GDM1 (cell line): Measurements from ENCODE around the gene TEAD3.
"Not testable (repeated sequence)": the region's sequence is repeated elsewhere in the genome, so short reads cannot be mapped to it uniquely, and the experiment has no call there.

Experiments
- DNase-seq: peaks from one replicate; lab custom pipeline; 2025; lab: John Stamatoyannopoulos, UW

Gene TEAD3

DNA sequence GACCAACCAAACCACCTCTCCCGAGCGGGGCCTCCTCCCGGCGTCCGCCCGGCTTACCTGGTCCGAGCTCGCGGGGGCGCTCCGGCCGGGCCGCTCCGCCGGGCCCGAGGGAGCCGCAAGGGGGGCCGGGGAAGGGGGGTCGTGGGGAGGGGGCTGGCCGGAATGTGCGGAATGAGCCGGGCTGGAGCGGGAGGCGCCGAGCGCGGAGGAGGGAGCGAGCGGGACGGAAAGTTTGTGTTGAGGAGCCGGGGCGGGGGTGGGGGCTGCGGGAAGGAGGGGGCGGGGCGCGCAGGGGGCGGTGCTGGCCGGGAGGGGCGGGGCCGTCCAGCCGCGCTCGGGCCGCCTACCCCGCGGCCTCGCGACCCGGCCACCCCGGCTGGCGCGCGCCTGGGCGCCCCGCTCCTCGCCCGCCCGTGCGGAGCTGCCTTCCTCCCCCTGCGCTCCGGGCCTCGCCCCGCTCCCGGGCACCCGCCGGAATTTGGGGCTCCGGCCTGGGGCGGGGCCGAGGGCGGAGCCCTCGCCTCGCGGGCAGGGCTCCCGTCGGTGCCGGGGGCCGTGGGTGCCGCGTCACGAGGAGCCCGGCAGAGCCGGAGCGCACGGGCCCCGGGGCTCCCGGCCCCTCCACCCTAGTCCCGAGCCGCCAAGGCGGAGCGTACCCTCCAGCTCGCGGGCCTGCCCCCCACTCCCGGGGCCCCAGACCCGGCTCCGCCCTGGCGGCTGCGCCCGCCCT lies at the start of gene TEAD3:
Gene TEAD3, minus strand, starts transcription at position 239 of the 730 bp plus-strand sequence.
- DNase-seq, result no peak

DNA sequence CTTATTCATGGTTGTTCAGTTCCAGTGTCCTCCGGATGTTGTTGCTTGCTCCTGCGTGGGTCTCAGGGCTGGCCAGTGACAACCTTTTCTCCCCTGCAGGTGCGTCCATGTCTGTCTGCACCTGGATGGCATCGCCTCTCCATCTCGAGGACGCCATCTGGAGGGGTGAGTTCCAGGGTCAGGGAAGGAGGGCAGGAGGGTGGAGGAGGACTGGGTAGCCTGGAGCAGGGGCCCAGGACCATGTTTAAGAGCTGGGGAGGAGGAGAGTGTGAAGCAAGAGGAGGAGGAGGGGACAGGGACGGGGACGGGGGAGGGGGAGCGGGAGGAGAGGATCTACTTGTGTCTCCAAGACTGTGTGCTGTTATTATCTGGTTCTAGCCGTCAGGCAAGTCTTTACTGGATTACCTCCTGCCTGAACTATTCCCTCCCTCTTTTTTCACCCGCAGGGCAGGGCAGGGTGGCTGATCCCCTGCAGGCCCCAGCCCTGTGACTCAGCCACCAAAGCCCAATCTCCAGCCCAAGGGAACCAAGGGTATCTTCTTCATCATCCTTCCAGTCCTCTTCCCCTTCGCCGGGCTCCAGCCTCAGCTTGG lies 48.0 kb upstream of the TEAD3 start:
- DNase-seq, result no peak

DNA sequence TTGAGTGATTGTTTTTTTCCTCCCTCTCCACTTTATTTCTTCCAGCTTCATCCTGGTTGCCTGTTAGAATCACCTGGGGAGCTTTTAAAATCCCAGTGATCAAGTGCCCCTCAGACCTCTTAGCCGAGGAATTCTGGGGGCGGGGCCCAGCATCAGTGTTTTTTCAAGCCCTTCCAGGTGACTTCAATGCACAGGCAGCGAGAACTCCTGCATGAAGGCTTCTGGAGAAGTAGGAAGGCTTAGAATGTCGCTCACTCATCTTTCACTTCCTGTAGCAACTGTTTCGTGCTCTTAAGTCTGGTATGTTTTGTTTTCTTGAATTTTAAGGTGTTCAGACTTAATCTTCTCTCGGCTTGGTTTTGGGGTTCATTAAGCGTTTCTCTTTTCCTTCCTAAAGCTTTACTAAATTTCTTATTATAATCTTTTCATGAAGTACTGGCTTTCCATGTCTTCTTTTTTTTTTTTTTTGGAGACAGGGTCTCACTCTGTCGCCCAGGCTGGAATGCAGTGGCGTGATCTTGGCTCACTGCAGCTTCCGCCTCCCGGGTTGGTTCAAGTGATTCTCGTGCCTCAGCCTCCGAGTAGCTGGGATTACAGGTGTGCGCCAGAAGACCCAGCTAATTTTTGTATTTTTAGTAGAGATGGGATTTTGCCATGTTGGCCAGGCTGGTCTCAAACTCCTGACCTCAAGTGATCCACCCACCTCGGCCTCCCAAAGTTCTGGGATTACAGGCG lies 46.7 kb upstream of the TEAD3 start:
- DNase-seq, result no peak

DNA sequence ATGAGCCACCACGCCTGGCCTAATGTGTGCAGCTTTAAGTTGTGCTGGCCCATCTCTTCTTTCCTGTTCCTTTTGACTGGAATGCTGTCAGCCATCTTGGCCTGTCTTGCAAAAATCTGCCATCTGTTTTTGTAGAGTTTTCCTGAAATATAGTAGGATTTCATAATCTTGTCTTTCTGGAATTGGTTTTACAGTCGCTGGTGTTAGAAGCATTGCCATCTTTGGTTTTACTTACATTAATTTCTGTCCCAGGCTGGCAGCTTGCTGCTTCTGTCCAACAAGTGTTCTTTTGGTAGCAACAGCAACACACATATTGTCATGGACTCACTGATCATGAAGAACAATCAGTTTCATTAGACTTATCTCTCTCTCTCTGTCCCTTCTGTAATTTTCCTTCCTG lies 45.0 kb upstream of the TEAD3 start:
- no peak for DNase-seq

DNA sequence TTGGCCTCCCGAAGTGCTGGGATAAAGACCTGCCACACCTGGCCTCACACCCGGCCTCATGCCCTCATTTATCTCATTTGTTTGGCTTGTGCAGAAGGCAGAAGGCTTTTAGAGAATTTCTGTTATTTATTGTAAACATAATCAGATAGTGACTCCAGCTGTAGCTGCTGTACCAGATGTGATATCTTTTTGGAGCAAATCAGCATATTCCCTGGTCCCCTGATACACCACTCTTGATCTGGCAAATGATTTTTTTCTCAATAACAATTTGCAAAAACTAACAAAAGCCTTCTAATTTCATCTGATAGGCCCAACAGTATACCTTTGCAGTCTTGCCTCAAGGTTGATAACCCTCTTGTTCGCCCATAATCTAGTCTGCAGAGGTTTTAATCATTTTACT lies 42.3 kb upstream of the TEAD3 start:
- no peak for DNase-seq

DNA sequence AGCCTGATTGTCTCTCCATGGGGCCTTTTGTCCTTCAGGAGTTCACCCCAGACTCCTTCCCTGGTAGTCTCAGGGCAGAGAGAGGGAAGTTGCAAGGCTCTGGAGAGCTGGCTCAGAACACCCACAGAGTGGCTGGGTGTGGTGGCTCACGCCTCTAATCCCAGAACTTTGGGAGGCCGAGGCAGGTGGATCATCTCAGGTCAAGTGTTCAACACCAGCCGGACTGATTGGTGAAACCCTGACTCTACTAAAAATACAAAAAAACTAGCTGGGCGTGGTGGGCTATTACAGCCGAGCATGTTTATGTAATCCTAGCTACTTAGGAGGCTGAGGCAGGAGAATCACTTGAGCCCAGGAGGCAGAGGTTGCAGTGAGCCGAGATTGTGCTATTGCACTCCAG lies 39.0 kb upstream of the TEAD3 start:
- not testable (repeated sequence) for DNase-seq

DNA sequence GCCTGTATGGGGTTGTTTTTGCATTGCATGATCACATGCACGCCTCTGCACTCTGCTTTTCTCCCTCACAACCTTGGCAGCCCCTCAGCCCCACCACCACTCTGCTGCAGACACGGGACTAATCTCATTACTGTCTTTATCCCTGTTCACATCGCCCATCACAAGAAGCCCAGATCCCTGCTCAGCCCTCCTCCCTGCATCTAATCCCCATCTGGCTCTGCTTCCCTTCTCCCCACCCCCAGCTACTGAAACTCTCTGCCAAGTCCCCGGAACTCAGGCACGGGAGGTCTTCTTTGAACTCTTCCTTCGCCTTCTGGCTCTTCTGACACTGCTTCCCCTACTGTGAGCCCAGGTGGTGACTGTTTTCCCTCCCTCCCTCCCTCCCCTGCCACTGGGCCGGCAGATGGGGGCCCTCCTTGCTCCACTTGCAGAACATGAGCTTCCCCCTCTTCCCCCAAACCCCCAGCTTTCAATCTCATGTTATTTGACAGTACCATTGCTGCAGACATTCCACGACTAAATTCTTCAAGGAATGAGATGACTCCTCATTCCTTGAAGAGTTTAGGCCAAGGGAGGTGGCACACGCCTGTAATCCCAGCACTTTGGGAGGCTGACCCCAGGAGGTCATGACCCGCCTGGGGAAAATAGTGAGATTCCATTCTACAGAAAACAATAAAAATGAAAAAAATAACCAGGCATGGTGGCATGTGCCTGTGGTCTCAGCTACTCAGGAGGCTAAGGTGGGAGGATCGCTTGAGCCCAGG lies 37.7 kb upstream of the TEAD3 start:
- DNase-seq, result no peak

DNA sequence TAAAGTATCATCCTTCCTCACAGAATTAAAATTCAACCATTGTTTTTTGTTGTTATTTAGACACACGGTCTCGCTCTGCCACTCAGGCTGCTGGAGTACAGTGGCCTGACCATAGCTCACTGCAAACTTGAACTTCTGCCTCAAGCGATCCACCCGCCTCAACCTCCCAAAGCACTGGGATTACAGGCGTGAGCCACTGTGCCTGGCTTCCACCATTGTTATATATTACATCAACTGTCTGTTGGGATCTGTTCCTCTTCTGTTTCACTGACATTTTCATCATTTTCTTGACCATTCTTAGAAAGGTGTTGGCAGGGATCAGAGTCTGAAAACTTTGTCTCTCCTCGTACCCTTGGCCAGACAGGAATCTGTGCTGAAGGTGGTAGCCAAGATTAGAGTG lies 37.1 kb upstream of the TEAD3 start:
- no peak for DNase-seq

DNA sequence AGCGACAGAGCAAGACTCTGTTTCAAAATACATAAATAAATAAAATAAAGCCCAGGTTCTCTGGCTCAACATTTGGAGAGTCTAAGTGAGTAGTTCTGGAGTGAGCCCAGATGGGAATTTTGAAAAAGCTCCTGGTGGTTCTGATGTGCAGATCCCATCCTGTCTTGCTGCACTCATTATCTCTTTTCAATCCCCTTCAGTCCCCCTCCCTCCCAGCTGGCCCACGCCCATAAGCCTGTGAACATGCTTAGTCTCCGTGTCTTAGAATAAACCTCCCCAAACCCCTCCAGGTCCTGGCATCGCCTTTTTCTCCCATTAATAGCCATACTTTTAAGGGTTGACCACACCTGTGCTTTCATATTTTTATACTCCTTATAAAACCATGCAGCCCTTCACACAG lies 35.2 kb upstream of the TEAD3 start:
- no peak for DNase-seq

DNA sequence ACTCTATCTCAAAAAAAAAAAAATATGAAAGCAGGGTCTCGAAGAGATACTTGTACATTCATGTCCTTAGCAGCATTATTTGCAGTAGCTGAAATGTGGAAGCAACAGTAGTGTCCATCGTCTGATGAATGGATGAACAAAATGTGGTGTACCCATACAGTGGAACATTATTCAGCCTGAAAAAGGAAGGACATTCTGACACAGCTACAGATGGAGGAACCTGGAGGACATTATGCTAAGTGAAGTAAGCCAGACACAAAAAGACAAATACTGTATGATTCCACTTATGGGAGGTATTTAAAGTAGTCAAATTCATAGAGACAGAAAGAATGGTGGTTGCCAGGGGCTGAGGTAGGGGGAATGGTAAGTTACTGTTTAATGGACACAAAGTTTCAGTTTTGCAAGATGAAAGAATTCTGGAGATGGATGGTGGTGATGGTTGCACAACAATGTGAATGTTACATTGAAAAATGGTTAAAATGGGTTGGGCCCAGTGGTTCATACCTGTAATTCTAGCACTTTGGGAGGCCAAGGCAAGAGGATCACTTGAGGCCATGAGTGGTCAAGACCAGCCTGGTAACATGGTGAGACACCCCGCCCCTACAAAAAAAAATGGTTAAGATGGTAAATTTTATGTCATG lies 27.6 kb upstream of the TEAD3 start:
- no peak for DNase-seq

DNA sequence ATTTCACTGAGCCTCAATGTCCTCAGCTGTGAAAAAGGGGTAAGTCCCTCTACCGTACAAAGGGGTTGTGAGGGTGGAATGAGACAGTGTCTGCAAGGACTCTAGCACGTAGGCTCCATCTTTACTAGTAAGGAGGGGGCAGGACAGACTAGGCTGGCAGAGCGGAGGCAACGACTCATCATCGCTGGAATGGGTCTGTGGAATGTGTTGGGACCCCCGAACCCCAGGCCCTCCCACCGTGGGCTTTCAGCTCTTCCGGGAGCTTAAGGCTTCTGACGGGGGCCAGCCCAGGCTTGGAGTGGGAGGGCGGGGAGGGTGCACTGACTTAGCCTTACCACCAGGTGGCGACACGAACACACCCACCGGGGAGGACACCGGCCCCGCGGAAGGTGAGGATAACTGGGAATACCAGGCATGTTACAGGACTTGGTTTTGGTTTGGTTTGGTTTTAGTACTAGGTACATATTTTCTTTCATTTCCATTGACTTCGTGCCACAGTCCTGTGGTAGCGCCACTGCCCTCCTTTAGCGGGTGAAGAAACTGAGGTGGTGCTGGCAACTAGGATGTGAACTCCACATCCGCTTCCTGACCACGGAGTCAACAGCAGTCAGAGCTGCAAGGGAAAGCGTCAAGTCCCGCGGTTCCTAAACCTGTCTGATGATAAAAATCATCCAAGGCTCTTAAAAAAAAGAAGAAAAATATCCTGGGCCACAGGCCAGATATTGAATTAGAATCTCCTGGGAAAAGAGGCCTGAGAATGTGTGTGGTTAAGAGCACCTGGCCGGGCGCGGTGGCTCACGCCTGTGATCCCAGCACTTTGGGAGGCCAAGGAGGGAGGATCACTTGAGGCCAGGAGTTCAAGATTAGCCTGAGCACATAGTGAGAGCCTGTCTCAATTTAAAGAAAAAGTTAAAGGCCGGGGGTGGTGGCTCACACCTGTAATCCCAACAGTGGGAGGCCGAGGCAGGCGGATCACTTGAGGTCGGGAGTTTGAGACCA lies 26.1 kb upstream of the TEAD3 start:
- DNase-seq, result peak; percentile 46

DNA sequence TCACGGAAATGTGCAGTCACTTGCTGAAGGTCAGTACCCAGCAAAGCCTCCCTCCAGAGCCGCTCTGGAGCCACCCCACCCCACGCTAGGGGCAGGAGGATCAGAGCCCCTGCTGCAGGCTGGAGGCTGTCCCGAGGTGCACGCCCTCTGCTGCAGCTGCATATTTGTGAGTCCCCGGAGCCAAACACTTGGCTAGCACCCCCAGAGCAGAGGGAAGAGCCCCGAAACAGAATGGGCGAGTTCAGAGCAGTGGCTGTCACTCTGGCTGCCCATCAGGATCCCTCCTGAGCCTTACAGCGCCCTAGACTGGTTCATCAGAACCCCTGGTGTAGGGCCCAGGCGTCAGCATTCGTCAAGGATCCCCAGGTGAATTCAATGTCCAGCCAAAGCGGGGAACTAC lies 25.3 kb upstream of the TEAD3 start:
- DNase-seq, result no peak

DNA sequence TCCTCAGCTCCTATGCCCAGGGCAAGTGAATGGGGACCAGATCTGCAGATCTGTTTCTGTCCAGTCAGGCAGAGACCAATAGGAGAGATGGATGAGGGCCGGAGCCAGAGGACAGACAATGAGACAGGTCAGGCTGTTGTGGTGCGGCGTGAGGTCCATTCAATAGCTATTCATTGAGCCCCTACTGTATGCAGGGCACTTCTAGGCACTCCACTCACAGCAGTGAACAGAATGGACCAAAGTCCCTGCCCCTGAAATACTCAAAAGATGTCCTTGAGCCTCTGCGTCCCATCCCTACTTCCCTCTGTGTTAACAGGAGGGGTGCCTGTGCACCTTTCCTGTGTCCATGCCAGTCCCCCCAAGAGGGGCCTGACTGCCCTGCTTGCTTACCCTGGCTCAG lies 24.4 kb upstream of the TEAD3 start:
- no peak for DNase-seq

DNA sequence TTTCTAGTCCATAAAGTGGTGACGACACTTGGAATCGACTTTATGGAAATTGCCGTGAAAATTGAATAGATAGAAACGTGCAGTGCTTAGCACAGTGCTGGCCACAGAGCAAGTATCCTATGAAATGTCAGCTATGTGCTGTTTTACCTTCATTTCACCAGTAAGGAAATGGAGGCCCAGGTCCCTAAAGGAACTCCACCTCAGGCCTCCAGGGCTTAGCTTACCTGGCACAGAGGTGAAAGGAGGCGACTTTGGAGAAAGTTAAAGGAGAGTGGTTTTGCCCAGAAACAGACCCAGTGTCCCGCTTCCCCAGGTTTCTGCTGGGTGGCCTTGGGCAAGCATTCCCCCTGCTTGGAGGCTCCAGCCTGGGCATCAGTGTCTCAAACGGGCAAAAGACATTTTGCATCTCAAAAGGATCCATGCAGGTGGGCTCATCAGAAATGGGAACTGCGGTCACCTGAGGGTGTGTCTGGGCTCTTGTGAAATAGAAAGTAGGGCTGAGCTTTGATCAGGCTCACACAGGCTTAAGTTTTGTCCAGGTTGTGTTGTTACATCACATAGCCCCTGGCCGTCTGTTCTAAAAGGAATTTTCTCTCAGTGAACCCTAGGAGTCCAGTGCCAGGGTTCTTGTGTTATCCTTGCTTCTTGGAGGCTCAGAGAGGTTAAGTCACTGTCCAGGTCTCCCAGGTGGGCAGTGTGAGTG lies 22.6 kb upstream of the TEAD3 start:
- no peak for DNase-seq

DNA sequence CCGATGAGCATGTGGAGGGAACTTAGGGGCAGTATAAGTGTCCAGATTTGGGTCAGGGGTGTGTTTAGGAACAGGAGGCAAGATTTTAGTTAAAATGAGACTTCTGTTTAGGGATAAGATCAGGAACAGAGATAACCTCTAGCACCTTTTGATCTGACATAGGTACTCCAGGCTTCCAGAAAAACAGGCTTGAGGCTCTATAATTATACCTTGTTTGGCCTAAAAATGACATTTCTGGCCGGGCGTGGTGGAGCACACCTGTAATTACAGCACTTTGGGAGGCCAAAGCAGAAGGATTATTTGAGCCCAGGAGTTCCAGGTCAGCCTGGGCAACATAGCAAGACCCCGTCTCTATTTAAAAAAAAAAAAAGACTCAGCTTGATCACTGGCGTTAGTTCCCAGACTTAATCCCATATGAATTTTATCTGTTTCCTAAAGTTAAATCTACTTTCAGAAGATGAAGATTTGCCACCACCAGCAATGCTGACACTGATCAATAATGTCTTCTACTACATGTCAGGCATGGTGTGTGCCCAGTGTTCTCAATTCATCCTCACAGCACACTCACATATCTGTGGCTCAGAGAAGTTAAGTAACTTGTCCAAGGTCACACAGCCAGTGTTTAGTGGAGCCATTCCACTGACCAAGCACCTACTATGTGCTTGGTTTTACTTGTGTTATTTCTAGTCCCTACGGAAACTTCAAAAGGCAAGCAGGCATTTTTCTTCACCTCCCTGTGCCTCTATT lies 21.9 kb upstream of the TEAD3 start:
- no peak for DNase-seq

DNA sequence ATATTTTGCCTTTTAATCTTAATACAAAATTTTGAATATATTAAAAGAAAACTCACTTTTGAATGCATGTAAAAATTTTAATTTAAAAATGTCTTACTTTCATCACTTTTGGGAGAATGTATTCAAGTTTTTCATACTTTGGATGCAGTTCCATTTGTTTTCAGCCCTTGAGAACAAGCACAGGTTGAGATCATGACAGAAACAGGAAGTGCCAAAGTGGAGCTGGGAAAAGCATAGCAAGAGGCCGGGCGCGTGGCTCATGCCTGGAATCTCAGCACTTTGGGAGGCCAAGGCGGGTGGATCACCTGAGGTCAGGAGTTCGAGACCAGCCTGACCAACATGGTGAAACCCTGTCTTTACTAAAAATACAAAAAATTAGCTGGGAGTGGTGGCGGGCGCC lies 21.1 kb upstream of the TEAD3 start:
- not testable (repeated sequence) for DNase-seq

DNA sequence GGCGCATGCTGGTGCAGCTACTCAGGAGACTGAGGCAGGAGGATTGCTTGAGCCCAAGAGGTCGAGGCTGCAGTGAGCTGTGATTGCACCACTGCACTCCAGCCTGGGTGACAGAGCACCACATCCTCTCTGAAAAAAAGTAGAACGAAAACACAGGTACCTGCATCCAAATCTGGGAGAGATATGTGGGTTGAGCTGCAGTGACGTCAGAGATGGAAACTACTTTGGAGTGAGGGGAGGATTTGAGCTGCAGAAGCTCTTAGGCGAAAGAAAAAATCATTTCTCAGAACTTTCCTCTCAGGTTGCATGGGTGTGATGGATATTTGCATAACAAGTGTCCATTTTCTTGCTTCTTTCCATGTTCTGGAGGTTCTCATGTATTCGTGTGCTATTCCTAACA lies 19.8 kb upstream of the TEAD3 start:
- DNase-seq, result no peak

DNA sequence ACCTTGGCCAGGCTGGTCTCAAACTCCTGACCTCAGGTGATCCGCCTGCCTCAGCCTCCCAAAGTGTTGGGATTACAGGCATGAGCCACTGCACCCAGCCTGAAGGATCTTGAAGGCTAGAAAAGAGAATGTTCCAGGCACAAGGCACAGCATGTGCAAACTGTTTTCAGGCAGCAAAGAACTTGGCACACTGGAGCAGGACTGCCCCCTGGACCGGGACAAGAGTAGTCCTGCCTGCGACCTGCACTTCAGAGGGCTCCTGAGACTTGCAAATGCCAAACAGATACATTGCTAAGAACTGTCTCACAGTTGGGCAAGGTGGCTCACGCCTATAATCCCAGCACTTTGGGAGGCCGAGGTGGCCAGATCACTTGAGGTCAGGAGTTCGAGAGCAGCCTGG lies 19.1 kb upstream of the TEAD3 start:
- DNase-seq, result not testable (repeated sequence)

DNA sequence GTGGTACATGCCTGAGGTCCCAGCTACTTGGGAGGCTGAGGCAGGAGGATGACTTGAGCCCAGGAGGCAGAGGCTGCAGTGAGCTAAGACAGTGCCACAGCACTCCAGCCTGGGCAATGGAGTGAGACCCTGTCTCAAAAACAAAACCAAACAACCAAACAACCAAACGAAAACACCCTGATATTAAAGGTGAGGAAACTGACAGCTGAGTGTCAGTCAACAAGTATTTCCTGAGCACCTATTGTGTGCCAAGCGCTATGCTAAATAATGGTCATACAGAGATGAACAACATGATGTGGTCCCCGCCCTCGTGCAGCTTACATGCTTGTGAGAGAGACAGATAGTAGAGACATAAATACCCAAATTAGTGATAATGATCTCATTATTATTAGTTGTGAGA lies 17.7 kb upstream of the TEAD3 start:
- no peak for DNase-seq
